ENCODE measurements around the gene MIER2.

DNA sequence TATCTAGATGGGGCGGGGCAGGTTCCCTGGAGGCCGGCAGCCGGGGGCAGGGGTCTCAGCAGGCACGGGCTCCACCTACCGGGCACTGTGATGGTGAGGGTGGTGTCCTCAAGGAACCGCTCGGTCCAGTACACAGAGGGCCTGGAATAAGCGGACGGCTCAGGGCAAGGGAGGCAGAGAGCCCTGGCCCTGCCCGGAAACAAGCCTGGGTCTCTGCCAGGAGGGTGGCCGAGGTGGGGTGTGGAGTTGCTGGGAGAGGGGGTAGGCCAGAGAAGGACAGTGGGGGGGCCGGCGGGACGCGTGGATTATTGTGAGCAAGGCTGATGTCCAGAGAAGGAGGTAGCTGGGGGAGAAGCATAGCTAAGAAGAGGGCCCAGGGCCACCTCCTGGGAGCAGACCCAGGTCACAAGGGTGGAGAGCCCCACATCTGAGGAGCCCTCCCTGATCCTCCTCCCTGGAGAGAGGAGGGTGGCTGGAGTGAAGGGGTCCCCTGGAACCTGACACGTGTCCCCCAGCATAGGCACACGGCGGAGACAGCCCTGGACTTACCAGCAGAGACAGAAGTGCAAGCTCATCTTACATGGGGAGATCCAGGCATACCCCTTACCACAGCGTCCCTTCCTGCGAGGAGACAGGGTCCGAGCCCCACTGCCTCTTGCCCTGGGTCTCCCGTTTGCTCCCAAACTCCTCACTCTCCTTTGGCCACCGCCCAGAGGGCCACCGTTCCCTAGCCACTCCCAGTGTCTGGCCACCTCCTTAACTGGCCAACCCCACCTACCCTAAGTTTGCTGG, 29.0 kb upstream of the MIER2 start:
- TF ChIP-seq BHLHE40 (IDR thresholded peaks at IDR 0.05; ENCODE audit: borderline replicate concordance) (no peak), ZNF384 (IDR thresholded peaks at IDR 0.05) (no peak), HDGF (IDR thresholded peaks at IDR 0.05; ENCODE audit: borderline replicate concordance) (no peak), FOXK2 (IDR thresholded peaks at IDR 0.05) (no peak), L3MBTL2 (conservative IDR thresholded peaks at IDR 0.05) (no peak)
